ENCODE results near the gene ACOX1. TPM values are rescaled to one million over a fixed set of nuclear protein-coding genes. Genes with fewer than 3 reads are reported as not detected.

Gene ACOX1
- total and polyA plus RNA-seq, 2 of the 13 experiments (the other 11 are each of a cell fraction or from before 2014, with no cell fraction given): 86.4 to 120 TPM

DNA sequence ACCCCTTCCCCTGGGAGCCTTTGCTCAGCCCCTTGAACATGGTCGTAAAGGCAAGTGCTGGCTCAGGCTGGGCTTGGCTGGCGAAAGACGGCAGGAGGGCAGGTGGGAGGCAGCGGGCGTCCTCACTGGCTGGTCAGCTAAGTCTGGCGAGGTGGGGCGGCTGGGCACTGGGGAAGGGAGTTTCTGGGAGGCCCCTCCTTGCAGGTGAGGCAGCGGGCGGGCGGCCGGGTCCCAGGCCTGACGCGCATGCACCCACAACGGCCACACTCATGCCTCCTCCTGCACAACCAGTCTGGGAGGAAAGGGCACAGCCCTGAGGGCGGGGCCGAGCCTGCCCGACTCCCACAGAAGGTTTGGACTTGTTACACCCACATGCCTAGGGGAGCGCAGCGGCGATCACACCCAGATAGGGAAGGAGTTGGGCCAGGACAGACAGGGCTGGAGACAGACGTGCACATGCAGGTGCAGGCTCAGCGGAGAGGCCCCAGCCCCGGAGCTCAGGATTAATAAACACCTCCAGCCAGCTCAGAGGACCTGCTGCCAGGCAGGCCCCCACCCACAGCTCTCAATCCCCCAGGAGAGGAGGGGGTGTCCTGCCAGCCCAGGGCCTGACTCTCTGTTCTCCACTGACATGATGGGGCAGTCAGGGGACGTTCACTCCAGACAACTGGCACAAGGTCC is 48.3 kb upstream of the ACOX1 start, which contains the start of gene EVPL (continued):
- TF ChIP-seq, protein P1, sequence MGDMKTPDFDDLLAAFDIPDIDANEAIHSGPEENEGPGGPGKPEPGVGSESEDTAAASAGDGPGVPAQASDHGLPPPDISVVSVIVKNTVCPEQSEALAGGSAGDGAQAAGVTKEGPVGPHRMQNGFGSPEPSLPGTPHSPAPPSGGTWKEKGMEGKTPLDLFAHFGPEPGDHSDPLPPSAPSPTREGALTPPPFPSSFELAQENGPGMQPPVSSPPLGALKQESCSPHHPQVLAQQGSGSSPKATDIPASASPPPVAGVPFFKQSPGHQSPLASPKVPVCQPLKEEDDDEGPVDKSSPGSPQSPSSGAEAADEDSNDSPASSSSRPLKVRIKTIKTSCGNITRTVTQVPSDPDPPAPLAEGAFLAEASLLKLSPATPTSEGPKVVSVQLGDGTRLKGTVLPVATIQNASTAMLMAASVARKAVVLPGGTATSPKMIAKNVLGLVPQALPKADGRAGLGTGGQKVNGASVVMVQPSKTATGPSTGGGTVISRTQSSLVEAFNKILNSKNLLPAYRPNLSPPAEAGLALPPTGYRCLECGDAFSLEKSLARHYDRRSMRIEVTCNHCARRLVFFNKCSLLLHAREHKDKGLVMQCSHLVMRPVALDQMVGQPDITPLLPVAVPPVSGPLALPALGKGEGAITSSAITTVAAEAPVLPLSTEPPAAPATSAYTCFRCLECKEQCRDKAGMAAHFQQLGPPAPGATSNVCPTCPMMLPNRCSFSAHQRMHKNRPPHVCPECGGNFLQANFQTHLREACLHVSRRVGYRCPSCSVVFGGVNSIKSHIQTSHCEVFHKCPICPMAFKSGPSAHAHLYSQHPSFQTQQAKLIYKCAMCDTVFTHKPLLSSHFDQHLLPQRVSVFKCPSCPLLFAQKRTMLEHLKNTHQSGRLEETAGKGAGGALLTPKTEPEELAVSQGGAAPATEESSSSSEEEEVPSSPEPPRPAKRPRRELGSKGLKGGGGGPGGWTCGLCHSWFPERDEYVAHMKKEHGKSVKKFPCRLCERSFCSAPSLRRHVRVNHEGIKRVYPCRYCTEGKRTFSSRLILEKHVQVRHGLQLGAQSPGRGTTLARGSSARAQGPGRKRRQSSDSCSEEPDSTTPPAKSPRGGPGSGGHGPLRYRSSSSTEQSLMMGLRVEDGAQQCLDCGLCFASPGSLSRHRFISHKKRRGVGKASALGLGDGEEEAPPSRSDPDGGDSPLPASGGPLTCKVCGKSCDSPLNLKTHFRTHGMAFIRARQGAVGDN (CRISPR knock-in tag; IDR thresholded peaks at IDR 0.05): peak; percentile 92
- TF ChIP-seq ZNF607 (CRISPR knock-in tag; IDR thresholded peaks at IDR 0.05; ENCODE audit: borderline replicate concordance) (no peak), XRCC5 (optimal IDR thresholded peaks at IDR 0.05; ENCODE audit: low read length) (peak; percentile 29), ZNF10 (CRISPR knock-in tag; IDR thresholded peaks at IDR 0.05; ENCODE audit: borderline replicate concordance, low read depth) (no peak), NONO (IDR thresholded peaks at IDR 0.05) (no peak), NONO (CRISPR knock-in tag; conservative IDR thresholded peaks at IDR 0.05) (peak; percentile 77), ZNF136 (CRISPR knock-in tag; IDR thresholded peaks at IDR 0.05; ENCODE audit: low read depth) (no peak), KDM5B (CRISPR knock-in tag; IDR thresholded peaks at IDR 0.05; ENCODE audit: borderline replicate concordance) (no peak), MIXL1 (CRISPR knock-in tag; IDR thresholded peaks at IDR 0.05) (no peak), NFATC3 (CRISPR knock-in tag; IDR thresholded peaks at IDR 0.05) (no peak), NKX3-1 (CRISPR knock-in tag; IDR thresholded peaks at IDR 0.05) (0 out of 2 replicates have a peak, but pooled peaks have one; percentile 15), CBX1 (IDR thresholded peaks at IDR 0.05; ENCODE audit: low read depth) (no peak), BRD4 (CRISPR knock-in tag; IDR thresholded peaks at IDR 0.05) (no peak), ZNF124 (CRISPR knock-in tag; IDR thresholded peaks at IDR 0.05) (no peak), KLF13 (CRISPR knock-in tag; IDR thresholded peaks at IDR 0.05) (peak; percentile 92; the same call in 1 of the 2 replicates), NRL (CRISPR knock-in tag; IDR thresholded peaks at IDR 0.05; ENCODE audit: borderline replicate concordance) (peak; percentile 79; the same call in 1 of the 2 replicates), TP53 (CRISPR knock-in tag; conservative IDR thresholded peaks at IDR 0.05) (no peak), ATF1 (CRISPR knock-in tag; IDR thresholded peaks at IDR 0.05) (no peak), SIX1 (CRISPR knock-in tag; IDR thresholded peaks at IDR 0.05; ENCODE audit: borderline replicate concordance) (no peak; the same call in 1 of the 2 replicates), ZFP36L2 (CRISPR knock-in tag; IDR thresholded peaks at IDR 0.05) (no peak), JARID2 (CRISPR knock-in tag; IDR thresholded peaks at IDR 0.05; ENCODE audit: insufficient replicate concordance) (no peak), SIN3A (IDR thresholded peaks at IDR 0.05; ENCODE audit: borderline replicate concordance, low read depth, low read length) (no peak; the same call in 1 of the 2 replicates), ZBTB3 (CRISPR knock-in tag; IDR thresholded peaks at IDR 0.05; ENCODE audit: borderline replicate concordance, low read depth) (no peak)
- TF ChIP-seq, protein P2, sequence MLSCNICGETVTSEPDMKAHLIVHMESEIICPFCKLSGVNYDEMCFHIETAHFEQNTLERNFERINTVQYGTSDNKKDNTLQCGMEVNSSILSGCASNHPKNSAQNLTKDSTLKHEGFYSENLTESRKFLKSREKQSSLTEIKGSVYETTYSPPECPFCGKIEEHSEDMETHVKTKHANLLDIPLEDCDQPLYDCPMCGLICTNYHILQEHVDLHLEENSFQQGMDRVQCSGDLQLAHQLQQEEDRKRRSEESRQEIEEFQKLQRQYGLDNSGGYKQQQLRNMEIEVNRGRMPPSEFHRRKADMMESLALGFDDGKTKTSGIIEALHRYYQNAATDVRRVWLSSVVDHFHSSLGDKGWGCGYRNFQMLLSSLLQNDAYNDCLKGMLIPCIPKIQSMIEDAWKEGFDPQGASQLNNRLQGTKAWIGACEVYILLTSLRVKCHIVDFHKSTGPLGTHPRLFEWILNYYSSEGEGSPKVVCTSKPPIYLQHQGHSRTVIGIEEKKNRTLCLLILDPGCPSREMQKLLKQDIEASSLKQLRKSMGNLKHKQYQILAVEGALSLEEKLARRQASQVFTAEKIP (CRISPR knock-in tag; IDR thresholded peaks at IDR 0.05; ENCODE audit: borderline replicate concordance): no peak
- TF ChIP-seq, protein P3, sequence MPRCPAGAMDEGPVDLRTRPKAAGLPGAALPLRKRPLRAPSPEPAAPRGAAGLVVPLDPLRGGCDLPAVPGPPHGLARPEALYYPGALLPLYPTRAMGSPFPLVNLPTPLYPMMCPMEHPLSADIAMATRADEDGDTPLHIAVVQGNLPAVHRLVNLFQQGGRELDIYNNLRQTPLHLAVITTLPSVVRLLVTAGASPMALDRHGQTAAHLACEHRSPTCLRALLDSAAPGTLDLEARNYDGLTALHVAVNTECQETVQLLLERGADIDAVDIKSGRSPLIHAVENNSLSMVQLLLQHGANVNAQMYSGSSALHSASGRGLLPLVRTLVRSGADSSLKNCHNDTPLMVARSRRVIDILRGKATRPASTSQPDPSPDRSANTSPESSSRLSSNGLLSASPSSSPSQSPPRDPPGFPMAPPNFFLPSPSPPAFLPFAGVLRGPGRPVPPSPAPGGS (CRISPR knock-in tag; IDR thresholded peaks at IDR 0.05): no peak
